Thoracic aorta (tissue), 2 donors: Measurements from ENCODE around the gene NCOA3. TPM values are rescaled to one million over a fixed set of nuclear protein-coding genes. Genes with fewer than 3 reads are reported as not detected.
A peak's percentile ranks its signal among the peaks of the same experiment; 100 is the strongest.

Experiments used
- ATAC-seq: fragments of 150-250 bp; one replicate; pipeline ENCODE4 v1.8.0; 2017; ENCODE audit warnings: low read depth; ENCODE audit not compliant: insufficient number of reproducible peaks, low FRiP score
- DNase-seq: peaks from one replicate; pipeline ENCODE4 v3.0.0-alpha.2; 2020; ENCODE audit warnings: low spot score
- H3K27ac ChIP-seq, 2 donors: fragments of 200-600 bp; sonication (generic); 1 replicate in 1 of 2; 2 replicates in 1 of 2; pipeline ENCODE4 v1.5.1; 2016; ENCODE audit warnings: mild to moderate bottlenecking in 2 of 2, moderate library complexity in 2 of 2
- H3K27me3 ChIP-seq: fragments of 200-600 bp; sonication (generic); replicated peaks from 2 replicates; pipeline ENCODE4 v1.6.0; 2016; ENCODE audit warnings: mild to moderate bottlenecking; ENCODE audit not compliant: insufficient read depth
- H3K36me3 ChIP-seq: fragments of 200-600 bp; sonication (generic); one replicate; pipeline ENCODE4 v1.5.1; 2016
- H3K4me1 ChIP-seq, 2 donors: fragments of 200-600 bp; sonication (generic); 1 replicate in 1 of 2; 2 replicates in 1 of 2; pipeline versions ENCODE4 v1.5.1 to v1.6.0; 2016; ENCODE audit warnings: low read depth in 2 of 2, mild to moderate bottlenecking in 1 of 2; ENCODE audit not compliant: control insufficient read depth in 1 of 2
- H3K4me3 ChIP-seq: fragments of 200-600 bp; sonication (generic); 2 replicates; pipeline ENCODE4 v1.5.1; 2016; ENCODE audit warnings: mild to moderate bottlenecking
- H3K9me3 ChIP-seq: fragments of 200-600 bp; sonication (generic); 2 replicates; pipeline ENCODE4 v1.5.1; 2016
- CTCF ChIP-seq: fragments of 200-600 bp; sonication (generic); IDR thresholded peaks from one replicate; pipeline ENCODE4 v1.5.1; 2019; ENCODE audit warnings: antibody characterized with exemption
- total RNA-seq, 2 donors: library from RNA; depleted of rRNA; stranded (reverse); fragments of >200 nt; gene quantifications; one replicate each; pipeline versions ENCODE4 v1.1.0 to v1.2.3, GENCODE V29; 2016

Gene NCOA3
- total RNA-seq, 2 donors from 2014 or later, result 44.3 to 68.1 TPM

GRCh38 chr20:47631078-47631477, 129.4 kb downstream of the NCOA3 start:
- H3K27ac ChIP-seq, result no peak overlapping the region
- H3K9me3 ChIP-seq, result no peaks in the 10 kb centered on the region
- no peak overlapping the region for H3K4me3 ChIP-seq
- no peak for DNase-seq
- no peak for ATAC-seq
- TF ChIP-seq CTCF, result no peak
- no peaks in the 10 kb centered on the region for H3K4me1 ChIP-seq
- H3K27me3 ChIP-seq, result no peaks in the 10 kb centered on the region
- H3K36me3 ChIP-seq, result peaks cover 27% of the 10 kb centered on the region

DNA sequence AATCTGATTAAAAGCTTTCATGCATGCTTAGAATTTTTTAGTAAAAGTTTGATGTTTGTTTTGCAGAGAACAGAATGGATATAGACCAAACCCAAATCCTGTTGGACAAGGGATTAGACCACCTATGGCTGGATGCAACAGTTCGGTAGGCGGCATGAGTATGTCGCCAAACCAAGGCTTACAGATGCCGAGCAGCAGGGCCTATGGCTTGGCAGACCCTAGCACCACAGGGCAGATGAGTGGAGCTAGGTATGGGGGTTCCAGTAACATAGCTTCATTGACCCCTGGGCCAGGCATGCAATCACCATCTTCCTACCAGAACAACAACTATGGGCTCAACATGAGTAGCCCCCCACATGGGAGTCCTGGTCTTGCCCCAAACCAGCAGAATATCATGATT, 133.6 kb downstream of the NCOA3 start:
- TF ChIP-seq CTCF, result no peak
- H3K4me1 ChIP-seq, result peaks cover 6 to 23% of the 10 kb centered on the region in 2 donors
- H3K27ac ChIP-seq, result no peak overlapping the region
- no peak overlapping the region for H3K4me3 ChIP-seq
- ATAC-seq (no peak), DNase-seq (no peak)
- peaks cover 28% of the 10 kb centered on the region for H3K36me3 ChIP-seq
- H3K9me3 ChIP-seq, result no peaks in the 10 kb centered on the region
- no peaks in the 10 kb centered on the region for H3K27me3 ChIP-seq

- Histone ChIP-seq H3K36me3 (peaks cover 35% of the 10 kb centered on the region), H3K9me3 (no peaks in the 10 kb centered on the region), H3K4me1 (peaks cover 10 to 25% of the 10 kb centered on the region in 2 donors), H3K27ac (peak overlapping the region in 1 of 2 donors; percentile 51), H3K27me3 (no peaks in the 10 kb centered on the region), H3K4me3 (no peak overlapping the region)
- no peak for DNase-seq
- ATAC-seq, result no peak
- TF ChIP-seq CTCF, result no peak
Measured at GRCh38 chr20:47638851-47639250, 137.2 kb downstream of the NCOA3 start.

- H3K4me3 ChIP-seq, result no peak overlapping the region
- H3K36me3 ChIP-seq, result peaks cover 20% of the 10 kb centered on the region
- no peak for ATAC-seq
- H3K9me3 ChIP-seq, result no peaks in the 10 kb centered on the region
- no peak overlapping the region for H3K27ac ChIP-seq
- DNase-seq, result no peak
- TF ChIP-seq CTCF, result no peak
- H3K4me1 ChIP-seq, result peaks cover 10 to 25% of the 10 kb centered on the region in 2 donors
- no peaks in the 10 kb centered on the region for H3K27me3 ChIP-seq
Measured at GRCh38 chr20:47642118-47642517, 140.4 kb downstream of the NCOA3 start.

- H3K27ac ChIP-seq, result no peak overlapping the region
- DNase-seq, result no peak
- TF ChIP-seq CTCF, result no peak
- H3K4me1 ChIP-seq, result peaks cover 10 to 25% of the 10 kb centered on the region in 2 donors
- H3K4me3 ChIP-seq, result no peak overlapping the region
- no peaks in the 10 kb centered on the region for H3K9me3 ChIP-seq
- no peak for ATAC-seq
- no peaks in the 10 kb centered on the region for H3K27me3 ChIP-seq
- peaks cover 23% of the 10 kb centered on the region for H3K36me3 ChIP-seq
Measured at GRCh38 chr20:47642624-47643023, 140.9 kb downstream of the NCOA3 start.
